ENCODE data around the gene NKAIN2. TPM values are rescaled to one million over a fixed set of nuclear protein-coding genes. Genes with fewer than 3 reads are reported as not detected.

Gene NKAIN2
- total RNA-seq, 4 donors from 2014 or later, result 0.31 to 0.58 (median 0.39) TPM; not detected in 1

GRCh38 chr6:123768921-123769320, 34.7 kb upstream of the NKAIN2 start:
- no peaks in the 10 kb centered on the region for H3K27me3 ChIP-seq
- intact Hi-C loops (cut with DNase I; ENCODE audit: low total_unique reads) (no loop called here), in situ Hi-C loops (cut with MboI; ENCODE audit: low sequenced_read_pairs in 4 of 4) (no loop called here)
- H3K4me1 ChIP-seq, result no peaks in the 10 kb centered on the region
- TF ChIP-seq CTCF (IDR thresholded peaks at IDR 0.05 in 4 of 5, conservative IDR thresholded peaks at IDR 0.05 in 1 of 5) (no peak), POLR2A (IDR thresholded peaks at IDR 0.05) (no peak)
- DNase-seq (no peak), ATAC-seq (no peak)
- no peaks in the 10 kb centered on the region for H3K36me3 ChIP-seq
- no peak overlapping the region for H3K4me3 ChIP-seq
- H3K27ac ChIP-seq, result no peak overlapping the region
- H3K9me3 ChIP-seq, result no peaks in the 10 kb centered on the region

GRCh38 chr6:123769431-123769830, 34.2 kb upstream of the NKAIN2 start:
- H3K9me3 ChIP-seq, result no peaks in the 10 kb centered on the region
- H3K27ac ChIP-seq, result no peak overlapping the region
- in situ Hi-C loops (cut with MboI; ENCODE audit: low sequenced_read_pairs in 4 of 4) (no loop called here), intact Hi-C loops (cut with DNase I; ENCODE audit: low total_unique reads) (no loop called here)
- DNase-seq, result no peak
- no peaks in the 10 kb centered on the region for H3K36me3 ChIP-seq
- no peak for TF ChIP-seq POLR2A (IDR thresholded peaks at IDR 0.05)
- TF ChIP-seq CTCF (IDR thresholded peaks at IDR 0.05 in 4 of 5, conservative IDR thresholded peaks at IDR 0.05 in 1 of 5), result no peak
- no peaks in the 10 kb centered on the region for H3K4me1 ChIP-seq
- ATAC-seq, result no peak
- H3K4me3 ChIP-seq, result no peak overlapping the region
- no peaks in the 10 kb centered on the region for H3K27me3 ChIP-seq

- in situ Hi-C loops (cut with MboI; ENCODE audit: low sequenced_read_pairs in 4 of 4), result no loop called here
- DNase-seq, result no peak
Measured at GRCh38 chr6:123770247-123770949, 33.3 kb upstream of the NKAIN2 start.

GRCh38 chr6:123771126-123771525, 32.5 kb upstream of the NKAIN2 start:
- intact Hi-C loops (cut with DNase I; ENCODE audit: low total_unique reads), result no loop called here
- H3K9me3 ChIP-seq, result no peaks in the 10 kb centered on the region
- ATAC-seq, result no peak
- no peaks in the 10 kb centered on the region for H3K36me3 ChIP-seq
- DNase-seq, result no peak
- no peaks in the 10 kb centered on the region for H3K27me3 ChIP-seq
- in situ Hi-C loops (cut with MboI; ENCODE audit: low sequenced_read_pairs in 4 of 4), result no loop called here
- no peaks in the 10 kb centered on the region for H3K4me1 ChIP-seq
- H3K4me3 ChIP-seq, result no peak overlapping the region
- no peak overlapping the region for H3K27ac ChIP-seq
- TF ChIP-seq CTCF (IDR thresholded peaks at IDR 0.05 in 4 of 5, conservative IDR thresholded peaks at IDR 0.05 in 1 of 5), result no peak
- no peak for TF ChIP-seq POLR2A (IDR thresholded peaks at IDR 0.05)

More at GRCh38 chr6:123770247-123770949, 33.3 kb upstream of the NKAIN2 start:
- H3K27ac ChIP-seq, result no peak overlapping the region
- no peaks in the 10 kb centered on the region for H3K9me3 ChIP-seq
- no peak for TF ChIP-seq POLR2A (IDR thresholded peaks at IDR 0.05)
- TF ChIP-seq CTCF (IDR thresholded peaks at IDR 0.05 in 4 of 5, conservative IDR thresholded peaks at IDR 0.05 in 1 of 5), result no peak
- no peak for ATAC-seq
- no peaks in the 10 kb centered on the region for H3K36me3 ChIP-seq
- no peaks in the 10 kb centered on the region for H3K4me1 ChIP-seq
- no peak overlapping the region for H3K4me3 ChIP-seq
- no peaks in the 10 kb centered on the region for H3K27me3 ChIP-seq
- intact Hi-C loops (cut with DNase I; ENCODE audit: low total_unique reads), result no loop called here

GRCh38 chr6:123777563-123777962, 26.1 kb upstream of the NKAIN2 start:
- DNase-seq (no peak), ATAC-seq (no peak)
- no peak for TF ChIP-seq POLR2A (IDR thresholded peaks at IDR 0.05)
- TF ChIP-seq CTCF (IDR thresholded peaks at IDR 0.05 in 4 of 5, conservative IDR thresholded peaks at IDR 0.05 in 1 of 5), result peak in 3 of 5 experiments; percentile 22 to 36 (median 34)
- no peaks in the 10 kb centered on the region for H3K27me3 ChIP-seq
- no peaks in the 10 kb centered on the region for H3K4me1 ChIP-seq
- intact Hi-C loops (cut with DNase I; ENCODE audit: low total_unique reads), result no loop called here
- no peaks in the 10 kb centered on the region for H3K9me3 ChIP-seq
- H3K36me3 ChIP-seq, result no peaks in the 10 kb centered on the region
- no peak overlapping the region for H3K27ac ChIP-seq
- in situ Hi-C loops (cut with MboI; ENCODE audit: low sequenced_read_pairs in 4 of 4), result no loop called here
- no peak overlapping the region for H3K4me3 ChIP-seq
